ENCODE data around the gene MSI2.

Gene MSI2

DNA sequence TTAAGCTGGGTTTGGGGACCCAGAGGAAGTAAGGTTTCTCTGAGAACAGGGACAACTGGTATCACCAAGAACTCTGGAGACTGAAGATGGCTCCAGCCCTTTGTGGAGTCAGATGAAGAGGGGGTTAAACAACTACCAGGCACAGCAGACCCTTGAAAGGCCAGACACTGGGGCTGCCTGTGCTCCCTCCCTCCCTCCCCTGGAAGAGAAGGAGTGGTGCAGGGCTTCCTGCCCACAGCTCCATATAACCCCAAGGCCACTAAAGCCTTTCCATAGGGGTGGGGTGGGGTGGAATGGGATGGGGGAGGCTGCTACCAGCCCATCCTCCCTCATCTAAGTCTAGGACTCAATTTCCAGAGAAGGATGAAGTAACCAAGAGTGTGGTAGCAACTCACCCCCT is 422.1 kb downstream of the MSI2 start:
- DNase-seq: no peak

GRCh38 chr17:57679356-57679755 is 423.0 kb downstream of the MSI2 start:
- no peak for DNase-seq

DNA sequence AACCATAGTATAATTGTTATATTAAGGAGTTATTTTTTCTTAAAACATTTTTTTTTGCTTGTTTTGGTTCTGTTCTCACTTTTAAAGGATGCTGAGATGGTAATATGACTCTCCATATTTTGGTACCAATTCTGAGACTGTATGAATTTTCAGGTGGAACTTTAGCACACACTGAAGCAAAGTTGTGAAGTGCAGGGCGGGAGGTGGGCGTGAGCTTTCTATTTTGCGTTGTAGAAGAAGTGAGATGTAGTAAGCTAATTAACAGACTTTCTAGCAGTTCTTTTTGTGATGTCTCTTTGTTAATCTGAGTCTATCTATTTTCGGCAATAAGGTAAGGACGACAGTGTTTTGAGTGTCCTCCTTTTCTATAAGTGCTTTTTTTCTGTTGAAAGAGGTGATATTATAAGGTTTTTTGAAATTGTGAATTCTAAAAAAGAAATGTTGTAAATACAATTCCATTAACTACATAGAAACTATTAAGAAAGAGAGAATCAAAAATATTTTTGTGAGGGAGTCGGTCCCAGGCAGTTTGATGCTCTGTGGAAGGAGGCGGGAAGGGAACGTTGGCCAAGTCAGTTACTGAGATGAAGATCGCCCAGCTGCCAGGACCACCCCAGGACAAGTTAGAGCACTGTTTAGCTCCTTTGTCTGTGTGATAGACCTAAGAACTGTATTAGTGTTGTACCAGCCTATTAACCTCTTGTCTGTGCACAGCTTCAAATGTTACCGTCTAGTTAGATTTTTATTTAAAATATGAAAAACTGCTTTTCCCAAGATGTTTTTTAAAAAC is 423.8 kb downstream of the MSI2 start:
- DNase-seq: no peak

DNA sequence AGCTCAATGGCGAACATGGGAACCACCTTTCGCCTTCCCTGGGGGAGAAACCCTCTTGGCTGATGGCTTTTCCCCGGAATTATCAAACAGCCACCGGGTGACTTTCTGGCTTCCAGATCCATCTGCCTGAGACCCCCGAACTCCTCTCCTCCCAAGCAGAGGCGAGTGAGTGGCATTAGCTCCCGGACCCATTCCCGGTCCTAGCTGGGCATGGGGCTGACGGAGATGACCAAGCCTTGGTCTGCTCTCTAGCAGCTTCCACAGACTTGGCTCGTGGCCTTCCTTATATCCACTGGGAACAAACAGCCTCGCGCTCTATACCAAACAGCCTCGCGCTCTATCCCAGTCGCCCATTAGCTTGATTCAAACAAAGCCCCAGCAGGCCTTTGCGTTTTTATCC is 426.4 kb downstream of the MSI2 start:
- no peak for DNase-seq

DNA sequence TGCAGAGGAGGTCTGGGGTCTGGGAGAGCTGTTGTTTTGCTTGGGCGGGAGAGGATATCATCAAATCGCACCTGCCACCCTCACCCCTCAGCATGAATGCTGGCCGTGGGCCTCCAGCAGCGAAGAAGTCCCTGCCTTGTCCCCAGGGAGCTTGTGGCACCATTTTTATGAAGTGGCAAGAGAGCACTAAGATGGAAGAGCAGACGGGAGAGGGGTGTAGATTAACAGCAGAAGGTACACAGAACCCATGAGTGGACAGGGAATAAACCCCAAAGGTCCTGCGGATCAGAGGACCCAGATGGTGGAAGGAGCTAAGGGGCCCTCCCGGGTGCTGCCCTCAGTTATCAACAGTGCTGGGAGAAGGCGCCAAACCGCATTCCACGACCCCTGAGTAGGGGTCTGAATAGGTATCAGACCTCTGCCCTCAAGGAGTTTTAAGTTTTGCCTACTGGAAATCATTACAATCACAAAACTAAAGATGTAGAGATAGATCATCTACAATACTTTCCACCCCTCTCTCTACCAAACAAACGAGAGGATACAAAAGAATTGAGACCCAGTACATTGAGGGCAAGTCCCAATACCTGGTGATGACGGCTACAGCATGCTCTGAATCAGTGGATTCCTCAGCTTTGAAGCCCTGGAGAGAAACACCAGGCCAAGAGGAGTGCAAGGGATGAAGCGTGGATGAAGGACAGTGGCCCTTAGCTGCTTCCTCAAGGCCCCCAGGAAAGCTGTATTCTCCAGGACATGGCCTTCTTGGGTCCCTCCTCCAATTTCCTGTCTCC is 428.6 kb downstream of the MSI2 start:
- DNase-seq: peak; percentile 16

DNA sequence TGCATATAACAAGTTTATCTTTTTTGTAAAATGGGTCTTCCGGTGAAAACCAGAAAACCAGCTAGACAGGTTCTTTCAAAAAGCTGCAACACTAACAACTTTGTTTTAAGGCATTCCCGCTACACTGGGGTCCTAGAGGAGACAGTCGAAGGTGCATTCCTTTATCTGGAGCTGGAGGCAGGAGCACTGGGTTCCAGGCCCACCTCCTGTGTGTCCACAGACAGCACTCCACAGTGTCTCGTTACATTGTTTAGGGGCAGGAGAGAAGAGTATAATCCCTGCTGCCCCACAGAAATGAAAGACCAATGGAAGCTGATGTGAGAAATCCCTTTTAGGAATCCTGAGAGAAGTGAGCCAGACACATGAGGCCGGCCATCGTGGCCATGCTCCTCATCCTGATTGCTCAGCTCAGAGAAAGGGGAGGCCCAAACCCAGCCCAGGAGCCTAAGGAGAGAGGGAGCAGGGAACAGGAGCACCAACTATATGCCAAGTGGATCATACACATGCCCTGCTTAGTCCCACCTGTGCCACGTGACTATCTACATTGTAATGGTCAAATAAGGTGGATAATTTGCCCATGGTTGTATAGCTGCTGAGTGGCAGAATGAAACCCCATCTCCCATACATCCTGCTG is 429.3 kb downstream of the MSI2 start:
- DNase-seq: no peak

GRCh38 chr17:57687642-57688041 is 431.3 kb downstream of the MSI2 start:
- DNase-seq: no peak

DNA sequence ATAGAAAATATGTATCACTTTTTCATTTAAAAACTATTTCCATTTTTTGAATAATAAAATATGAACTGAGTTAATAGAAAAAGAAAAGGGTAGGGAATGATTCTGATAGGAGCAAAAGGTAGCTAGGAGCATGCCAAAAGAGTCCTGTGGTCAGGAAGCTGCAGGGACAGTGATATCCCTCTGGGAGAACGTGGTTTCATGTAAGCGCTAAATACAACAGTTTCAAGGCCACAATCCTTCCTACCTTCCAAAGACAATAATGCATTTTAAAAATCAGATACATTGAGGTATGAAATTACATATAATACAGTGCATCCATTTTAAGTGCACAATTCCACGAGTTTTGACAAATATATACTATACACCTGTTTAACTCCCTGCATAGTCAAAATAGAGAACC is 432.9 kb downstream of the MSI2 start:
- no peak for DNase-seq

- no peak for DNase-seq
Observed at GRCh38 chr17:57691939-57692338, 435.6 kb downstream of the MSI2 start.

GRCh38 chr17:57692770-57693169 is 436.4 kb downstream of the MSI2 start:
- DNase-seq: no peak

- DNase-seq: no peak
Observed at GRCh38 chr17:57694051-57694450, 437.7 kb downstream of the MSI2 start.

- DNase-seq: no peak
Observed at GRCh38 chr17:57696050-57696449, 439.7 kb downstream of the MSI2 start.

GRCh38 chr17:57697197-57697596 is 440.9 kb downstream of the MSI2 start:
- no peak for DNase-seq

DNA sequence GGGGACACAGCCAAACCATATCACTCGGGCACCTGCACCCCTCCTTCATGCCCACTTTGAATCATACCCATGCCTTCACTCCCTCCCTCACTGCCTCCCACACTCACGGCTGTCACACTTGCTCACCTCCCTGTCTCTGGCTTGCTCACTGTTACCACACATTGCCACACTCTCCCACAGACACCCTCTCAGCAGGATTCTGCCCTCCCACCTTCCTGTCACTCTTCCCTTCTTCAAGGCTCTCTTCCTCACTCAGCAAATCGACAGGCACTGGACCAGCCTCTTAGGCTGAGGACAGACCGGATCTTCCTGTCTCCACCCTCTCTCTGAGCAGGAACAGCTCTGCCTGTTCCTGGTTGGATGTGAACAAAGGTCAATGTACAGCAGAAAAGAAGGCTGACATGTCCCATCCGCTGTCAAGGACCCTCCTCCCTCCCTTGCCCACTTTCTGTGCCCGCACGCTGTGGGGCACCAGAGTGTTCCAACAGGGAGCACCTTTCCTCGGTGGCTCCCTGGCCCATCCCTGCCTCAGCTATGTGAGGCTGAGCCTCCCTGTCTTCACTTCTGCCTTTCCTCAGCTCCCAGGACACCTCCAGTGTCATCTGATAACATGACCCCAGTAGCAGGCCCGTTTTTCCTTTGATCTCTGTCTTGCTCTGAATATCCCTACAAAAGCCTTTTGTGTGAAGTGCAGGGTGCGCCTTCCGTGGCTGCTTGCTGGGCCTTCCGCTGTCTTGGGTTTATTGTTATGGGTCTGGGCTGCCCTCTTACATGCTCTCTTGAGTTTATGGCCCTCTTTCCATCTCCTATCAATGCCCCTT is 441.8 kb downstream of the MSI2 start:
- DNase-seq: no peak

- no peak for DNase-seq
Observed at GRCh38 chr17:57699751-57700219, 443.5 kb downstream of the MSI2 start.

- peak; percentile 90 for DNase-seq
Observed at GRCh38 chr17:57701124-57701523, 444.8 kb downstream of the MSI2 start.

- DNase-seq: no peak
Observed at GRCh38 chr17:57703273-57703672, 446.9 kb downstream of the MSI2 start.

DNA sequence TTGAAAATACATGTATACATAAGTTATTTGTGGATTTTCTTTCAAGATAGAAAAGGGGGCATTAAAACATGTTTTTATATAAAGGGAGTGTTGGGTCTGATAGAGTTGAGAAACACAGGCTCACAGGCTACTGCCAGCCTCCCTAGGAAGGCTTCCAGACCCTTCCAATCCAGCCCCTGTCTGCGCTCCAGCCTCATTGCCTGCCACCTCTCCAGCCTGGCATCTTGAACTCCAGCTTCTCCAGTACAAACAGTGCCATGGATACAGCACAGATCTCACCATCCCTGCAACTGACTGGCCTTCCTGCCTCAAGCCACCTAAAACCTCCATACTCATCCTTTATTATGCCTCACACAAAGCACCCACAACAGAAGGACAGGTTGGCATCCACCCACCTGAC is 448.1 kb downstream of the MSI2 start:
- no peak for DNase-seq

GRCh38 chr17:57705921-57706695 is 449.8 kb downstream of the MSI2 start:
- no peak for DNase-seq

DNA sequence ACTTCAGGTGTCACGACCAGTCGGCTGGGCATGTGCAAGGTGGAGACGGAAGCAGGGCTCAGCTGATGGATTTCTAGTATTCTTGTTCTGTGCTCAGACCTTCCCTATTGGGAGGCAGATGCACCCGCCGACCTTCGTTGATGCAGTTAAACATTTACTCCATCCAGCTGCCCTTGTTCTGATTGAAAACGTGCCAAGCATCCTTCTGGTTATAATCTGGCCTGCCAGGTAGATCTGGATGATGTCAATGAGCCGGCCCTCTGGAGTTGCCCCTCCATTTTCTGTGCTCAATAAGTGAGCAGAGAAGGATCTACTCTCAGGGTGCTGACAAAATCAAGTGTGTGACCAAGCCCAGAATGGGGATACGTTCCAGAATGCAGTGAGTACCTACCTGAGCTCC is 450.4 kb downstream of the MSI2 start:
- DNase-seq: no peak

GRCh38 chr17:57707892-57708291 is 451.6 kb downstream of the MSI2 start:
- peak; percentile 35 for DNase-seq

GRCh38 chr17:57708410-57708809 is 452.1 kb downstream of the MSI2 start:
- DNase-seq: peak; percentile 29

All from NCI-H1436 (cell line).